B cell (primary cell): ENCODE results near the gene HOMER3. TPM values are rescaled to one million over a fixed set of nuclear protein-coding genes. Genes with fewer than 3 reads are reported as not detected.

Source experiments
- ATAC-seq: fragments of 200-7000 bp; cut with Tn5 transposase; one replicate; pipeline ENCODE4 v1.10.0; 2021; ENCODE audit warnings: low read depth, mild to moderate bottlenecking, moderate number of reproducible peaks, moderate library complexity
- CTCF ChIA-PET: fragments of 350-600 bp; sonication (Branson Sonifier 250); formaldehyde crosslinking; loops from one replicate; lab custom pipeline; 2021; ENCODE audit warnings: antibody characterized with exemption, inconsistent platforms; lab: Charles Lee
- POLR2A ChIA-PET: fragments of 350-600 bp; sonication (Branson Sonifier 250); formaldehyde crosslinking; loops from one replicate; lab custom pipeline; 2021; ENCODE audit warnings: antibody characterized with exemption; lab: Charles Lee
- DNase-seq: peaks from one replicate; pipeline ENCODE4 v3.0.0; 2013
- H2AFZ ChIP-seq: 2 replicates; pipeline ENCODE4 v1.6.1; 2012; ENCODE audit warnings: mild to moderate bottlenecking, low read depth, low read length; ENCODE audit not compliant: insufficient read depth, poor library complexity, severe bottlenecking
- H3K27ac ChIP-seq, 2 donors: 1 replicate in 1 of 2; 2 replicates in 1 of 2; pipeline ENCODE4 v1.5.1; 2012 to 2013; ENCODE audit warnings: low read length in 2 of 2, mild to moderate bottlenecking in 2 of 2, moderate library complexity in 1 of 2
- H3K27me3 ChIP-seq, 4 experiments: fragments of 200-600 bp in 1 of 4; sonication (generic) in 1 of 4; replicated peaks in 1 of 4; 1 replicate in 2 of 4; 2 replicates in 2 of 4; pipeline versions ENCODE4 v1.6.1 to v1.7.0; 2013 to 2016; ENCODE audit warnings: low read length in 3 of 4, mild to moderate bottlenecking in 2 of 4, mixed read lengths in 1 of 4, moderate library complexity in 1 of 4; ENCODE audit not compliant: insufficient read depth in 4 of 4, control insufficient read depth in 3 of 4; ENCODE audit errors: control extremely low read depth in 1 of 4
- H3K36me3 ChIP-seq, 2 experiments: replicated peaks in 1 of 2; 1 replicate in 1 of 2; 2 replicates in 1 of 2; pipeline versions ENCODE4 v1.6.1 to v1.7.1; 2013; ENCODE audit warnings: low read length in 1 of 2; ENCODE audit not compliant: insufficient read depth in 2 of 2, control insufficient read depth in 1 of 2; ENCODE audit errors: control extremely low read depth in 1 of 2, extremely low read depth in 1 of 2
- H3K4me1 ChIP-seq, 2 donors: fragments of 200-600 bp in 1 of 2; sonication (generic) in 1 of 2; 1 replicate in 1 of 2; 2 replicates in 1 of 2; pipeline versions ENCODE4 v1.5.1 to v1.6.1; 2013 to 2017; ENCODE audit warnings: low read length in 2 of 2; ENCODE audit not compliant: control insufficient read depth in 2 of 2, insufficient read depth in 2 of 2
- H3K4me2 ChIP-seq: replicated peaks from 2 replicates; pipeline ENCODE3; 2012; ENCODE audit warnings: mild to moderate bottlenecking, low read depth, low read length; ENCODE audit not compliant: poor library complexity, severe bottlenecking
- H3K4me3 ChIP-seq, 5 experiments: fragments of 200-600 bp in 1 of 5; sonication (generic) in 1 of 5; 1 replicate in 3 of 5; 2 replicates in 2 of 5; pipeline versions ENCODE4 v1.5.1 to v1.7.0; 2011 to 2016; ENCODE audit warnings: low read length in 4 of 5, mild to moderate bottlenecking in 4 of 5, low read depth in 2 of 5, control low read depth in 1 of 5, moderate library complexity in 1 of 5; ENCODE audit not compliant: insufficient read depth in 1 of 5; ENCODE audit errors: control extremely low read depth in 1 of 5, extremely low read depth in 1 of 5
- H3K79me2 ChIP-seq: fragments of 200-600 bp; sonication (generic); one replicate; pipeline ENCODE4 v1.6.0; 2016; ENCODE audit warnings: low read length; ENCODE audit not compliant: control insufficient read depth, insufficient read depth
- H3K9ac ChIP-seq: fragments of 200-600 bp; sonication (generic); 2 replicates; pipeline ENCODE4 v1.6.1; 2017; ENCODE audit warnings: mild to moderate bottlenecking, low read length, moderate library complexity
- H3K9me3 ChIP-seq, 3 donors: one replicate each; pipeline versions ENCODE4 v1.6.1 to v1.7.1; 2013; ENCODE audit warnings: low read length in 2 of 3; ENCODE audit not compliant: control insufficient read depth in 2 of 3, insufficient read depth in 1 of 3; ENCODE audit errors: control extremely low read depth in 1 of 3
- H4K20me1 ChIP-seq: 2 replicates; pipeline ENCODE4 v1.6.0; 2012; ENCODE audit warnings: mild to moderate bottlenecking, low read length; ENCODE audit not compliant: insufficient read depth, control insufficient read depth, poor library complexity, severe bottlenecking
- H3K27ac Mint-ChIP-seq: one replicate; pipeline ENCODE4 v1.8.0; 2021; ENCODE audit warnings: mixed read lengths
- H3K27me3 Mint-ChIP-seq: one replicate; pipeline ENCODE4 v1.8.0; 2021; ENCODE audit warnings: mixed read lengths
- H3K4me1 Mint-ChIP-seq: one replicate; pipeline ENCODE4 v1.8.0; 2021; ENCODE audit warnings: mixed read lengths
- H3K4me3 Mint-ChIP-seq: one replicate; pipeline ENCODE4 v1.8.0; 2021; ENCODE audit warnings: mixed read lengths
- H3K9me3 Mint-ChIP-seq: one replicate; pipeline ENCODE4 v1.8.0; 2022; ENCODE audit warnings: mixed read lengths; ENCODE audit not compliant: insufficient read depth
- CTCF ChIP-seq: fragments of 200-600 bp; IDR thresholded peaks from one replicate; pipeline ENCODE4 v1.8.0; 2022; ENCODE audit warnings: antibody characterized with exemption, mild to moderate bottlenecking
- EZH2 ChIP-seq: IDR thresholded peaks from 2 replicates; pipeline ENCODE4 v1.6.1; 2012; ENCODE audit warnings: borderline replicate concordance, low read depth, mild to moderate bottlenecking, moderate library complexity, low read length; ENCODE audit not compliant: insufficient read depth, poor library complexity, severe bottlenecking
- WGBS: methylation state at CpG from one replicate; pipeline ENCODE4 v1.1.5; 2013; ENCODE audit warnings: missing lambda C conversion rate; ENCODE audit not compliant: insufficient coverage; 5-methylcytosine and 5-hydroxymethylcytosine counted together
- intact Hi-C: fragments of 100-400 bp; cut with micrococcal nuclease; formaldehyde crosslinking; loops from one replicate; pipeline ENCODE4 v1.10.0; 2022
- polyA plus RNA-seq: library from polyadenylated mRNA; depleted of rRNA; stranded (reverse); fragments of >200 nt; gene quantifications from 2 replicates; pipeline ENCODE4 v1.2.3, GENCODE V29; 2012
- total RNA-seq, 2 donors: library from RNA; stranded (reverse); fragments of 120-200 nt in 1 of 2; gene quantifications; 1 replicate in 1 of 2; 2 replicates in 1 of 2; pipeline versions ENCODE4 v1.2.3 to v1.2.4, GENCODE V29; 2013 to 2022

HOMER3 gene
- total and polyA plus RNA-seq, 2 donors (not counting 1 experiment from before 2014, with no cell fraction given), result 5.9 to 26.4 TPM

- no peak overlapping the region for H3K27ac ChIP-seq
- peaks cover 0 to 3% (median 0%) of the 10 kb centered on the region in 3 donors for H3K9me3 ChIP-seq
- DNase-seq, result no peak
- no peaks in the 10 kb centered on the region for H4K20me1 ChIP-seq
- H2AFZ ChIP-seq, result peak overlapping the region; percentile 75
- Mint-ChIP-seq H3K4me1 (peaks cover 20% of the 10 kb centered on the region), H3K27ac (peak overlapping the region; percentile 46), H3K4me3 (peak overlapping the region; percentile 81), H3K9me3 (no peaks in the 10 kb centered on the region), H3K27me3 (peaks cover 28% of the 10 kb centered on the region)
- peak overlapping the region; percentile 15 to 67 (median 49) for H3K4me3 ChIP-seq
- CTCF ChIA-PET, result interaction anchor here (0.6 kb wide), 1 partner anchor 138 kb away, joined by 3 read pairs; no protein-coding TSS in a partner anchor
- peak overlapping the region; percentile 93 for H3K4me2 ChIP-seq
- intact Hi-C loops, result loop anchor here (2.0 kb wide), 2 partner anchors 21 to 345 kb away; partner anchors contain the start of genes COPE and DDX49
- 2% methylated on average over 41 of the region's 47 CpGs for WGBS
- no peaks in the 10 kb centered on the region for H3K36me3 ChIP-seq
- peaks cover 16 to 19% of the 10 kb centered on the region in 2 donors for H3K4me1 ChIP-seq
- H3K79me2 ChIP-seq, result no peaks in the 10 kb centered on the region
- POLR2A ChIA-PET, result no interaction called here
- H3K9ac ChIP-seq, result peak overlapping the region; percentile 58
- ATAC-seq, result no peak
- peaks cover 0 to 29% (median 6%) of the 10 kb centered on the region in 4 experiments for H3K27me3 ChIP-seq
- TF ChIP-seq EZH2, result no peak
- TF ChIP-seq CTCF, result no peak
These were observed 872 bp downstream of the HOMER3 start for GRCh38 chr19:18939922-18940768.

- H3K27me3 Mint-ChIP-seq, result peaks cover 30% of the 10 kb centered on the region
- Histone ChIP-seq H4K20me1 (no peaks in the 10 kb centered on the region), H3K9me3 (peaks cover 0 to 3% (median 0%) of the 10 kb centered on the region in 3 donors), H2AFZ (no peak overlapping the region), H3K4me3 (no peak overlapping the region), H3K36me3 (no peaks in the 10 kb centered on the region), H3K9ac (no peak overlapping the region), H3K4me2 (no peak overlapping the region), H3K27ac (no peak overlapping the region), H3K27me3 (peaks cover 0 to 33% (median 8%) of the 10 kb centered on the region in 4 experiments), H3K4me1 (peaks cover 16 to 19% of the 10 kb centered on the region in 2 donors), H3K79me2 (no peaks in the 10 kb centered on the region)
- ATAC-seq (no peak), DNase-seq (no peak)
- WGBS, result no CpG with 5 or more reads among the region's 3 CpGs
- peaks cover 20% of the 10 kb centered on the region for H3K4me1 Mint-ChIP-seq
- CTCF ChIA-PET, result no interaction called here
- intact Hi-C loops, result no loop called here
- H3K4me3 Mint-ChIP-seq, result peak overlapping the region; percentile 78
- TF ChIP-seq CTCF, result no peak
- no peak for TF ChIP-seq EZH2
- H3K27ac Mint-ChIP-seq, result peak overlapping the region; percentile 34
- H3K9me3 Mint-ChIP-seq, result no peaks in the 10 kb centered on the region
- POLR2A ChIA-PET, result no interaction called here
These were observed 1.9 kb downstream of the HOMER3 start for GRCh38 chr19:18939163-18939562.
